Measurements from ENCODE around the gene WRAP73. TPM values are rescaled to one million over a fixed set of nuclear protein-coding genes. Genes with fewer than 3 reads are reported as not detected.

The WRAP73 gene
- total and polyA plus RNA-seq, 9 of the 15 experiments (the other 6 are each of a cell fraction or from before 2014, with no cell fraction given) = 4.3 to 51.8 (median 30.1) TPM

GRCh38 chr1:3624200-3625136 lies 25.4 kb downstream of the WRAP73 start, which contains the start of gene TPRG1L (continued):
- TF ChIP-seq SIN3B (IDR thresholded peaks at IDR 0.05; ENCODE audit: low read depth) (peak; percentile 18; the same call in 1 of the 2 replicates), CEBPZ (IDR thresholded peaks at IDR 0.05; ENCODE audit: borderline replicate concordance, low read depth, low read length) (peak; percentile 78; the same call in 1 of the 2 replicates), SAFB2 (IDR thresholded peaks at IDR 0.05; ENCODE audit: borderline replicate concordance, low read depth, low read length, severe bottlenecking) (no peak), USF1 (CRISPR knock-in tag; IDR thresholded peaks at IDR 0.05) (peak; percentile 88), SAFB (IDR thresholded peaks at IDR 0.05; ENCODE audit: borderline replicate concordance, low read depth, low read length) (0 out of 2 replicates have a peak, but pooled peaks have one; percentile 9), TFAP4 (CRISPR knock-in tag; IDR thresholded peaks at IDR 0.05; ENCODE audit: borderline replicate concordance) (peak; percentile 83; the same call in 1 of the 2 replicates), ZNF24 (IDR thresholded peaks at IDR 0.05) (no peak), CHD4 (IDR thresholded peaks at IDR 0.05; ENCODE audit: insufficient read depth, insufficient replicate concordance, low read depth, low read length, poor library complexity, severe bottlenecking) (peak; percentile 34), GABPA (tag; conservative IDR thresholded peaks at IDR 0.05; ENCODE audit: low read depth) (peak; percentile 98), FOXK1 (CRISPR knock-in tag; IDR thresholded peaks at IDR 0.05; ENCODE audit: borderline replicate concordance) (0 out of 2 replicates have a peak, but pooled peaks have one; percentile 81), ZBTB11 (CRISPR knock-in tag; IDR thresholded peaks at IDR 0.05) (0 out of 6 replicates have a peak, but pooled peaks of 1 of the 3 experiments have one; percentile 17), TRIM25 (IDR thresholded peaks at IDR 0.05; ENCODE audit: borderline replicate concordance) (no peak)
